Upper lobe of left lung (tissue), 6 donors: ENCODE results near the gene LPAR2. TPM values are rescaled to one million over a fixed set of nuclear protein-coding genes. Genes with fewer than 3 reads are reported as not detected.

Experiments
- ATAC-seq, 2 donors: fragments of 200-7000 bp; cut with Tn5 transposase; one replicate each; pipeline ENCODE4 v1.9.1; 2022; ENCODE audit warnings: mild to moderate bottlenecking in 2 of 2, moderate library complexity in 2 of 2; ENCODE audit not compliant: low FRiP score in 2 of 2
- DNase-seq, 2 donors: peaks; one replicate each; pipeline ENCODE4 v3.0.0-alpha.2; 2019 to 2020
- H3K27ac ChIP-seq, 4 donors: fragments of 200-600 bp; sonication (generic); one replicate each; pipeline ENCODE4 v1.5.1; 2016 to 2019
- H3K27me3 ChIP-seq, 4 donors: fragments of 200-600 bp; sonication (generic); one replicate each; pipeline ENCODE4 v1.5.1; 2017 to 2019
- H3K36me3 ChIP-seq, 4 donors: fragments of 200-600 bp; sonication (generic); one replicate each; pipeline ENCODE4 v1.5.1; 2016 to 2019
- H3K4me1 ChIP-seq, 4 donors: fragments of 200-600 bp; sonication (generic); one replicate each; pipeline ENCODE4 v1.5.1; 2018 to 2019
- H3K4me3 ChIP-seq, 4 donors: fragments of 200-600 bp; sonication (generic); one replicate each; pipeline ENCODE4 v1.5.1; 2017 to 2019; ENCODE audit warnings: mild to moderate bottlenecking in 2 of 4, moderate library complexity in 1 of 4
- H3K9me3 ChIP-seq, 4 donors: fragments of 200-600 bp; sonication (generic); one replicate each; pipeline ENCODE4 v1.5.1; 2018 to 2019
- EP300 ChIP-seq, 4 donors: sonication (generic); formaldehyde crosslinking; IDR thresholded peaks; one replicate each; pipeline ENCODE4 v1.5.1; 2017; ENCODE audit warnings: antibody characterized with exemption in 4 of 4, control low read depth in 2 of 4
- POLR2A ChIP-seq, 4 donors: fragments of 450-650 bp; IDR thresholded peaks; one replicate each; pipeline ENCODE4 v1.5.1; 2016 to 2017; ENCODE audit warnings: antibody characterized with exemption in 4 of 4, mild to moderate bottlenecking in 2 of 4
- POLR2AphosphoS5 ChIP-seq, 2 donors: sonication (generic); formaldehyde crosslinking; IDR thresholded peaks; one replicate each; pipeline ENCODE4 v1.5.1; 2017; ENCODE audit warnings: antibody characterized with exemption in 2 of 2
- WGBS, 2 donors: methylation state at CpG; one replicate each; pipeline ENCODE4 v1.1.5; 2017 to 2018; 5-methylcytosine and 5-hydroxymethylcytosine counted together
- total RNA-seq, 6 donors: library from RNA; depleted of rRNA in 4 of 6; stranded (reverse); fragments of >200 nt in 4 of 6; gene quantifications; one replicate each; pipeline versions ENCODE4 v1.1.0 to v1.2.1, GENCODE V29; 2016 to 2021
- TF ChIP-seq, protein P1 (sequence below), 6 experiments: fragments of 450-650 bp in 4 of 6; fragments of 200-600 bp in 2 of 6; sonication (generic) in 2 of 6; IDR thresholded peaks; one replicate each; pipeline ENCODE4 v1.5.1; 2016 to 2019; ENCODE audit warnings: antibody characterized with exemption in 6 of 6
- donor health status: DM: no; HTN: no; CAD: no; lungs with moderate emphysema.
- donor health status: DM: no; HTN: yes; CAD: no; lungs with severe emphysema.

LPAR2 gene
- total RNA-seq, 6 donors from 2014 or later = 16.4 to 51.3 (median 24.1) TPM

DNA sequence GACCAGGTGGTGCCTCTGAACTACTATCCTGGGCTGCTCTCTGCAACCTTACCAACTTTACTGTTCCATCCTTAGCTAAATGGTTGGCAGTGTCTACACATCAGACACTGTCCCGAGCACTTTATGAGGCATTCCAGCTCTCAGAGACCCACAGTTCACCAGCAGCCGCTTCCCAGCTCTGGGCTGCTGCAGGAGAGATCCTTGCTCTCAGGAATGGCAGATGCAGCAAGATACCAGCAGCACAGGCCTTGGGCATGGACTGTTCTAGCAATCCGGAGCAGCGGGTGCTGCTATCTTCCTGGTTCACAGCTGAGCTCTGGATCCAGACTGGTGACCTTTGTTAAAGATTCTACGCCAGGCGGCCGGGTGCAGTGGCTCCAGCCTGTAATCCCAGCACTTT lies 3.3 kb upstream of the LPAR2 start:
- WGBS, 2 donors = 95 to 100% methylated on average over 3 to 7 of the region's 7 CpGs
- Histone ChIP-seq H3K36me3 (peaks cover 5 to 51% (median 36%) of the 10 kb centered on the region in 4 donors), H3K9me3 (no peaks in the 10 kb centered on the region), H3K4me3 (no peak overlapping the region), H3K27me3 (peaks cover 0 to 4% (median 0%) of the 10 kb centered on the region in 4 donors), H3K27ac (no peak overlapping the region), H3K4me1 (peaks cover 14 to 21% (median 16%) of the 10 kb centered on the region in 4 donors)
- TF ChIP-seq, protein P1, sequence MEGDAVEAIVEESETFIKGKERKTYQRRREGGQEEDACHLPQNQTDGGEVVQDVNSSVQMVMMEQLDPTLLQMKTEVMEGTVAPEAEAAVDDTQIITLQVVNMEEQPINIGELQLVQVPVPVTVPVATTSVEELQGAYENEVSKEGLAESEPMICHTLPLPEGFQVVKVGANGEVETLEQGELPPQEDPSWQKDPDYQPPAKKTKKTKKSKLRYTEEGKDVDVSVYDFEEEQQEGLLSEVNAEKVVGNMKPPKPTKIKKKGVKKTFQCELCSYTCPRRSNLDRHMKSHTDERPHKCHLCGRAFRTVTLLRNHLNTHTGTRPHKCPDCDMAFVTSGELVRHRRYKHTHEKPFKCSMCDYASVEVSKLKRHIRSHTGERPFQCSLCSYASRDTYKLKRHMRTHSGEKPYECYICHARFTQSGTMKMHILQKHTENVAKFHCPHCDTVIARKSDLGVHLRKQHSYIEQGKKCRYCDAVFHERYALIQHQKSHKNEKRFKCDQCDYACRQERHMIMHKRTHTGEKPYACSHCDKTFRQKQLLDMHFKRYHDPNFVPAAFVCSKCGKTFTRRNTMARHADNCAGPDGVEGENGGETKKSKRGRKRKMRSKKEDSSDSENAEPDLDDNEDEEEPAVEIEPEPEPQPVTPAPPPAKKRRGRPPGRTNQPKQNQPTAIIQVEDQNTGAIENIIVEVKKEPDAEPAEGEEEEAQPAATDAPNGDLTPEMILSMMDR (IDR thresholded peaks at IDR 0.05) = no peak
- no peak for TF ChIP-seq POLR2A (IDR thresholded peaks at IDR 0.05)
- TF ChIP-seq POLR2AphosphoS5 (IDR thresholded peaks at IDR 0.05) = no peak
- no peak for TF ChIP-seq EP300 (IDR thresholded peaks at IDR 0.05)
- ATAC-seq (no peak), DNase-seq (no peak)

DNA sequence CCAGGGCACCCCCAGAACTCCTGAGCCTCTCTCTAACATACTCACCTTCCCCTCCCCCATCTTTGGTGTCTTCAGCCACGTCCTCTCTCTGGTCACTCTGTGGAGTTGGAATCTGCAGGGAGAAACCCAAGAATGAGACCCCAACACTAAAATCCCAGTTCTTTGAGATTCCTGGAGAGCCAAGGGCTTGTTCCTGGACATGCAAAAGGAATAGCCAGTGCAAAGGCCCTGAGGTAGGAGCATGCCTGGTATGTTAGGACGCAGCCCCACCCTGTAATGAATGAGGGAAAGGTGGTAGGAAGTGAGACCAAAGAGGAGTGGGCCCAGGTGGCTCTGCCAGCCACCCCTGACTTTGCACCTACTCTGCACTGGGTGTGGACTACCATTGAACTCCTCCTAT lies 2.4 kb upstream of the LPAR2 start:
- WGBS, 2 donors = 95 to 96% methylated on average over 2 of the region's 2 CpGs
- Histone ChIP-seq H3K27me3 (peaks cover 0 to 4% (median 0%) of the 10 kb centered on the region in 4 donors), H3K36me3 (peaks cover 5 to 42% (median 31%) of the 10 kb centered on the region in 4 donors), H3K27ac (no peak overlapping the region), H3K4me1 (peaks cover 14 to 21% (median 16%) of the 10 kb centered on the region in 4 donors), H3K9me3 (no peaks in the 10 kb centered on the region), H3K4me3 (no peak overlapping the region)
- no peak for TF ChIP-seq POLR2AphosphoS5 (IDR thresholded peaks at IDR 0.05)
- no peak for TF ChIP-seq POLR2A (IDR thresholded peaks at IDR 0.05)
- TF ChIP-seq, protein P1 (IDR thresholded peaks at IDR 0.05) = no peak
- no peak for TF ChIP-seq EP300 (IDR thresholded peaks at IDR 0.05)
- no peak for ATAC-seq
- no peak for DNase-seq

DNA sequence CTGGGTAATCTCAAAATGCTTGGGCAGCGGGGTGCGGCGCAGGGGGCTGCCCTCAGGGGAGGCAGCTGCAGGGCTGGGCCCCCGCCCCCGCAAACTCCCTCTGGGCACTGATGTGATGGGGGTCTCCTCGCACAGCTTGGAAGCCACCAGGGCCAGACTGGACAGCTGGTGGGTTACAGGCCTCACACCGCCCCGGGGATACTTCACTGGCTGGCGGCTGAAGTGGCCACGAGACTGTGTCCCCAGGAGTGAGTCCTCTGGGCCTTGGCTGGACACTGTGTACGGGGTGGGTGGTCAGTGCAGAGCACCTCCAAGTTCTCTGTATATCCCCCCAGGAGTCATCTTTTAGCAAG lies 2.0 kb upstream of the LPAR2 start:
- Histone ChIP-seq H3K27me3 (peaks cover 0 to 4% (median 0%) of the 10 kb centered on the region in 4 donors), H3K4me3 (no peak overlapping the region), H3K27ac (no peak overlapping the region), H3K36me3 (peaks cover 5 to 38% (median 28%) of the 10 kb centered on the region in 4 donors), H3K9me3 (no peaks in the 10 kb centered on the region), H3K4me1 (peaks cover 14 to 21% (median 16%) of the 10 kb centered on the region in 4 donors)
- TF ChIP-seq EP300 (IDR thresholded peaks at IDR 0.05) = no peak
- TF ChIP-seq, protein P1 (IDR thresholded peaks at IDR 0.05) = no peak
- ATAC-seq = no peak
- WGBS, 2 donors = 96 to 100% methylated on average over 2 to 8 of the region's 11 CpGs
- DNase-seq = peak in 1 of 2 donors; percentile 75

DNA sequence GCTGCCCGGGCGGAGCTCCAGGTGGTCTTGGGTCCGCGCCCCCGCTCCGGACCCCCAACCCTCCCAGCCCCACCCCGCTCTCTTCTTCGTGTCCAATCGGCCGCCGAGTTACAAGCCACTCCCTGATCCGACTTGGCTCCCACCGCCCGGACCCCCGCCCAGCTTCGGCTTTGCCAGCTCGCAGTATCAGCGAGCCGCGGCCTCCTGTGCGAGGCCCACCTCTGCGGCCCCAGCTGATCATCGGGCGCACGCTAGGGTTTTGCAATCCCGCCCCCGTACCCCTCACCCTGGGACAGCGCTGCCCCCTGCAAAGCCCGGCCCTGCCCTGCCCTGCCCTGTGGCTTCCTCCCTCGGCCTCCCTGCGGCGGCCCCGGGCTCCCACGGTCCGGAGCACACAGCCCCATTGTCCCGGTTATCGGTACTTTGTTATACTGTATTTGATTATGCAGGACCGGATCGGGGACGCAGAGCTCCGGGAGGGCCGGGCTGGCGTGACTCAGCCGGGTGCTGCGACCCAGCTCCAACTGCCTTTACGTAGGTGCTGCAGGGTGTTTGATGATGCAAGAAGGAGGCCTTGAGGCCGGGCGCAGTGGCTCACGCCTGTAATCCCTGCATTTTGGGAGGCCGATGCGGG lies 598 bp upstream of the LPAR2 start:
- 22 to 41% methylated on average over 9 to 20 of the region's 51 CpGs for WGBS, 2 donors
- DNase-seq (peak; percentile 72 to 89), ATAC-seq (peak; percentile 24 to 53)
- H3K4me3 ChIP-seq = peak overlapping the region; percentile 15 to 62 (median 60)
- H3K27me3 ChIP-seq = peaks cover 0 to 4% (median 0%) of the 10 kb centered on the region in 4 donors
- H3K36me3 ChIP-seq = peaks cover 0 to 33% (median 13%) of the 10 kb centered on the region in 4 donors
- peak overlapping the region; percentile 50 to 79 (median 74) for H3K27ac ChIP-seq
- peaks cover 14 to 21% (median 16%) of the 10 kb centered on the region in 4 donors for H3K4me1 ChIP-seq
- no peaks in the 10 kb centered on the region for H3K9me3 ChIP-seq
- TF ChIP-seq POLR2A (IDR thresholded peaks at IDR 0.05) = peak in 2 of 4 donors; percentile 9 to 15
- TF ChIP-seq EP300 (IDR thresholded peaks at IDR 0.05) = no peak
- TF ChIP-seq POLR2AphosphoS5 (IDR thresholded peaks at IDR 0.05) = peak in 1 of 2 donors; percentile 19

DNA sequence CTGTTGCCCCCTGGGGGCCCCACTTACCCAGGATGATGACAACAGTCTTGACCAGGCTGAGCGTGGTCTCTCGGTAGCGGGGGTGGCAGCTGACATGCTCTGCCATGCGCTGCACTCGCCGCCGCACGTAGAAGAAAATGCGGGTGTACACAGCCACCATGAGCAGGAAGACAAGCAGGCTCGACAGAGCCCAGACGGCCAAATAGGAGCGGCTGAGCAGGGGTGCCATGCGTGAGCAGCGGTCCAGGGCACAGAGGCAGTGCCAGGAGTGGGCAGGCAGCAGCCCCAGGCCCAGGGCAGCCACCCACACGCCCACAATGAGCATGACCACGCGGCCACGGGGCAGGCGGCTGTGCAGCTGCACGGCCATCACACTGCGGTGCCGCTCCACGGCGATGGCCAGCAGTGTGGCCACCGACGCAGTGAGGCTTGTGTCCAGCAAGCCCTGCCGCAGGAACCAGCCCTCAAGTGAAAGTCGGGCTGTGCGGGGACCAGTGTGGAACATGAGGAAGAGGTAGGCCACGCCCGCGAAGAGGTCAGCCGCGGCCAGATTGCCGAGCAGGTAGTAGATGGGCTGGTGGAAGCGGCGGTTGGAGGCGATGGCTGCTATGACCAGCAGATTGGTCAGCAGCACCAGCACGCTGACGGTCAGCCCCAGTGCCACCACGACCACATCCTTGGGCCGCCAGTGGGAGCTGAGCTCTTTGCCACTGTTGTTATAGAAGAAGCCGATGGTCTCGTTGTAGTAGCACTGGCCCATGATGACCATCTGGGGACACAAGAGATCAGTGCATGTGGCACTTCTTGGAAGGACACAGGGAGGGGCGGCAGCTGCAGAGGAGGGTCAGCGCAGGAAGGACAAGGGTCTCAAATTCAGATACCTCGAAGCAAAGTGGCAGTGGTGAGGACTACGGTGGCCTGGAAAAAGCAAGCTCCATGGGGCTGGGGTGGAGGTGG lies 1.2 kb downstream of the LPAR2 start:
- H3K27me3 ChIP-seq = peaks cover 0 to 4% (median 0%) of the 10 kb centered on the region in 4 donors
- peak in 1 of 2 donors; percentile 80 for DNase-seq
- H3K4me3 ChIP-seq = peak overlapping the region in 3 of 4 donors; percentile 59 to 62 (median 62)
- no peaks in the 10 kb centered on the region for H3K9me3 ChIP-seq
- TF ChIP-seq EP300 (IDR thresholded peaks at IDR 0.05) (no peak), POLR2A (IDR thresholded peaks at IDR 0.05) (no peak)
- TF ChIP-seq, protein P1 (IDR thresholded peaks at IDR 0.05) = no peak
- H3K36me3 ChIP-seq = peaks cover 0 to 18% (median under 1%) of the 10 kb centered on the region in 4 donors
- no peak for ATAC-seq
- H3K27ac ChIP-seq = peak overlapping the region in 2 of 4 donors; percentile 72 to 77
- peaks cover 14 to 21% (median 16%) of the 10 kb centered on the region in 4 donors for H3K4me1 ChIP-seq
- 93% methylated on average over 33 to 45 of the region's 48 CpGs for WGBS, 2 donors
